CD8-positive, alpha-beta memory T cell (primary cell): Measurements from ENCODE around the gene NAGK. TPM values are rescaled to one million over a fixed set of nuclear protein-coding genes. Genes with fewer than 3 reads are reported as not detected.
A peak's percentile ranks its signal among the peaks of the same experiment; 100 is the strongest.
"Not testable (repeated sequence)": the region's sequence is repeated elsewhere in the genome, so short reads cannot be mapped to it uniquely, and the experiment has no call there.

Source experiments
- CTCF ChIA-PET: fragments of 350-600 bp; sonication (Branson Sonifier 250); formaldehyde crosslinking; loops from one replicate; lab custom pipeline; 2021; ENCODE audit warnings: antibody characterized with exemption; lab: Charles Lee
- POLR2A ChIA-PET: fragments of 350-600 bp; sonication (Branson Sonifier 250); formaldehyde crosslinking; loops from one replicate; lab custom pipeline; 2021; ENCODE audit warnings: antibody characterized with exemption; lab: Charles Lee
- DNase-seq, 5 donors: peaks; one replicate each; pipeline versions ENCODE4 v3.0.0 to v3.0.0-alpha.2; 2020 to 2022; ENCODE audit warnings: mixed read lengths in 1 of 5
- H3K27ac ChIP-seq: one replicate; pipeline ENCODE4 v1.7.0; 2013; ENCODE audit warnings: low read depth, mild to moderate bottlenecking, low read length, moderate library complexity
- H3K27me3 ChIP-seq: 2 replicates; pipeline ENCODE4 v1.7.0; 2013; ENCODE audit warnings: low read length, mild to moderate bottlenecking; ENCODE audit not compliant: insufficient read depth, poor library complexity, severe bottlenecking
- H3K36me3 ChIP-seq: 2 replicates; pipeline ENCODE4 v1.7.0; 2013; ENCODE audit warnings: mild to moderate bottlenecking, low read length, moderate library complexity; ENCODE audit not compliant: insufficient read depth
- H3K4me1 ChIP-seq: 2 replicates; pipeline ENCODE4 v1.7.0; 2013; ENCODE audit warnings: mild to moderate bottlenecking, low read length, moderate library complexity; ENCODE audit not compliant: insufficient read depth
- H3K4me3 ChIP-seq: 2 replicates; pipeline ENCODE4 v1.7.0; 2013; ENCODE audit warnings: mild to moderate bottlenecking, low read length
- H3K9me3 ChIP-seq: 2 replicates; pipeline ENCODE4 v1.7.0; 2013; ENCODE audit warnings: mild to moderate bottlenecking, low read length
- H3K27ac Mint-ChIP-seq, 8 donors: one replicate each; pipeline ENCODE4 v1.8.0; 2020 to 2021; ENCODE audit warnings: mixed read lengths in 8 of 8, mild to moderate bottlenecking in 6 of 8, inconsistent platforms in 3 of 8, moderate library complexity in 3 of 8
- H3K27me3 Mint-ChIP-seq, 2 donors: one replicate each; pipeline ENCODE4 v1.8.0; 2020 to 2021; ENCODE audit warnings: mixed read lengths in 2 of 2, mild to moderate bottlenecking in 1 of 2, moderate library complexity in 1 of 2
- H3K36me3 Mint-ChIP-seq, 3 donors: one replicate each; pipeline ENCODE4 v1.8.0; 2020 to 2021; ENCODE audit warnings: mixed read lengths in 3 of 3, inconsistent platforms in 1 of 3, mild to moderate bottlenecking in 1 of 3
- H3K4me1 Mint-ChIP-seq, 3 donors: one replicate each; pipeline ENCODE4 v1.8.0; 2020 to 2021; ENCODE audit warnings: mixed read lengths in 3 of 3, inconsistent platforms in 1 of 3, mild to moderate bottlenecking in 1 of 3
- H3K4me3 Mint-ChIP-seq, 7 donors: one replicate each; pipeline ENCODE4 v1.8.0; 2020 to 2021; ENCODE audit warnings: mixed read lengths in 7 of 7, mild to moderate bottlenecking in 6 of 7, moderate library complexity in 4 of 7, inconsistent platforms in 2 of 7
- H3K9me3 Mint-ChIP-seq, 5 donors: one replicate each; pipeline ENCODE4 v1.8.0; 2020 to 2022; ENCODE audit warnings: mixed read lengths in 5 of 5, mild to moderate bottlenecking in 3 of 5, moderate library complexity in 2 of 5, inconsistent platforms in 1 of 5
- polyA plus RNA-seq: library from polyadenylated mRNA; unstranded; fragments of 300-500 nt; fragmentation: Illumina TruSeq; gene quantifications from one replicate; pipeline ENCODE4 v1.2.3, GENCODE V29; 2021
- total RNA-seq, 2 experiments: library from RNA; stranded (reverse); gene quantifications; one replicate each; pipeline ENCODE4 v1.2.3, GENCODE V29; 2021

The NAGK gene
- total and polyA plus RNA-seq, 3 experiments from 2014 or later, result 69.2 to 77.2 (median 76.3) TPM

DNA sequence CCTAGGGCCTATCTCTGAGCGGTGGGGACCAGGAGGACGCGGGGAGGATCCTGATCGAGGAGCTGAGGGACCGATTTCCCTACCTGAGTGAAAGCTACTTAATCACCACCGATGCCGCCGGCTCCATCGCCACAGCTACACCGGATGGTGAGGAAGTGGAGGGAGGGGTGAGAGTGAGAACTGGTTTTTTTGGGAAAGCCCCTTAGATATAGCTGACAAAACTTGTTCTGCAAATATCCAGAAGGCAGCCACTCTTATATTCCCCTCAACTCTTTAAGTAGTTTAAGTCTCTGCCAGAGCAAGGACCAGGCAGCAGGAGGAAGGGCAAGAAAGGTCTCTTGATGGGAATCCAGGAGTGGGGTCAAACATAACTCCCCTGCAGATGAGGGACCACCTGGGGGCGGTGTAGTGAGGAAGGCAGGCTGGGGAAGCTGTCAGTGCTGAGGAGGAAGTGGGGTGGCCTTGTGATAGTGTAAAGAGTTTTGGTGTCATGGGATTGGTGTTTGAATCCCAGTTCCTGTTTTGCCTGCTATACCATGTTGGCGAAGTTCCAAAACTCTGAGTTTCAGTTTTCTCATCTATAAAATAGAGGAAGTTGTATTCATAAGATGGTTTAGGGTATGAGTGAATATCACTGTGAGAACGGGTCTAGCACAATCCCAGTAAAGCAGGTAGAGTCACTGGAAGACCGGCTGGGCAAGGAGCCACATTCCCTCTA, 3.4 kb downstream of the NAGK start:
- Mint-ChIP-seq H3K27ac (peak overlapping the region; percentile 85 to 100 (median 99)), H3K36me3 (peaks cover 8 to 68% (median 10%) of the 10 kb centered on the region in 3 donors), H3K4me1 (peaks cover 56 to 74% (median 69%) of the 10 kb centered on the region in 3 donors), H3K27me3 (peaks cover 0 to 3% of the 10 kb centered on the region in 2 donors), H3K9me3 (peaks cover 0 to 3% (median 0%) of the 10 kb centered on the region in 5 donors), H3K4me3 (peak overlapping the region; percentile 13 to 75 (median 61))
- no peaks in the 10 kb centered on the region for H3K9me3 ChIP-seq
- ChIA-PET CTCF (interaction anchor here (1.4 kb wide), 1 partner anchor 59 kb away, joined by 4 read pairs; no protein-coding TSS in a partner anchor), POLR2A (interaction anchor here (2.9 kb wide), 1 partner anchor 59 kb away, joined by 11 read pairs; the partner anchor contains the start of genes MCEE and MPHOSPH10)
- peaks cover 24% of the 10 kb centered on the region for H3K36me3 ChIP-seq
- no peaks in the 10 kb centered on the region for H3K27me3 ChIP-seq
- H3K27ac ChIP-seq, result no peak overlapping the region
- peaks cover 52% of the 10 kb centered on the region for H3K4me1 ChIP-seq
- peak overlapping the region; percentile 6 for H3K4me3 ChIP-seq
- DNase-seq, result peak; percentile 35 to 61 (median 52)

DNA sequence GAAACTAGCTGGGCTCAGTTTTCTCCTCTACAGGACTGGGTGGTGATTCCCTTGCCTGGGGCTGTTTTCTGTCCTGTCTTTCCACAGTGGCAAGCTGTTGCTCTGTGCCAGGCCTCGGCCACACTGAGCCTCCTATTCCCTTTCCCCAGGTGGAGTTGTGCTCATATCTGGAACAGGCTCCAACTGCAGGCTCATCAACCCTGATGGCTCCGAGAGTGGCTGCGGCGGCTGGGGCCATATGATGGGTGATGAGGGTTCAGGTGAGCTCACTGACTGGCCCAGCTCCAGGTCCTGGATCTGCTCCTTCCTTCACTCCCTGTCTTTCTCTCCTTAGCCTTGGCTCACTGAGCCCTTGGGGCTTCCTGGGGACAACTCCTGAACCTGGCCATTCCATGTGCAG, 4.0 kb downstream of the NAGK start:
- peaks cover 0 to 3% (median 0%) of the 10 kb centered on the region in 5 donors for H3K9me3 Mint-ChIP-seq

DNA sequence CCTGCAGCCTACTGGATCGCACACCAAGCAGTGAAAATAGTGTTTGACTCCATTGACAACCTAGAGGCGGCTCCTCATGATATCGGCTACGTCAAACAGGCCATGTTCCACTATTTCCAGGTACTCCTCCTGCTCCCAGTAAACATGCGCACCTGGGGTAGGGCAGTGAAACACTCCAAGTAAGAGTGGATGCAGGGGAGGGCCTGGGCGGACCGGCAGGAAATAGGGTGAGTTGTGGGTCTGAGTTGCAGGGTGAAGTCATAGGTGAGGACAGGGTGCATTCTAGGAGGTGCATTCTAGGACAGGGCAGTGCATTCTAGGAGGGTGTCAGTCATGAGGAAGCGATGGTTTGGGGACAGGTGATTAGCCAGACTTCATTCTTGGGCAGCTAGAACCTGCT, 5.0 kb downstream of the NAGK start:
- Mint-ChIP-seq H3K4me3 (no peak overlapping the region), H3K4me1 (peaks cover 47 to 58% (median 58%) of the 10 kb centered on the region in 3 donors), H3K27me3 (no peaks in the 10 kb centered on the region), H3K9me3 (no peaks in the 10 kb centered on the region), H3K27ac (peak overlapping the region in 6 of 8 donors; percentile 39 to 86 (median 72)), H3K36me3 (peaks cover 11 to 76% (median 11%) of the 10 kb centered on the region in 3 donors)
- H3K36me3 ChIP-seq, result peaks cover 30% of the 10 kb centered on the region
- ChIA-PET POLR2A (interaction anchor here (2.9 kb wide), 1 partner anchor 57 kb away, joined by 11 read pairs; the partner anchor contains the start of genes MCEE and MPHOSPH10), CTCF (no interaction called here)
- no peak overlapping the region for H3K27ac ChIP-seq
- no peaks in the 10 kb centered on the region for H3K27me3 ChIP-seq
- H3K4me3 ChIP-seq, result no peak overlapping the region
- no peak for DNase-seq
- no peaks in the 10 kb centered on the region for H3K9me3 ChIP-seq
- peaks cover 47% of the 10 kb centered on the region for H3K4me1 ChIP-seq

More for the DNA sequence above, 4.0 kb downstream of the NAGK start:
- H3K4me1 ChIP-seq, result peaks cover 51% of the 10 kb centered on the region
- no peak for DNase-seq
- H3K27me3 Mint-ChIP-seq, result peaks cover 0 to 3% of the 10 kb centered on the region in 2 donors
- H3K27ac ChIP-seq, result no peak overlapping the region
- POLR2A ChIA-PET, result interaction anchor here (2.9 kb wide), 1 partner anchor 58 kb away, joined by 11 read pairs; the partner anchor contains the start of genes MCEE and MPHOSPH10
- peak overlapping the region in 7 of 8 donors; percentile 39 to 100 (median 98) for H3K27ac Mint-ChIP-seq
- peaks cover 29% of the 10 kb centered on the region for H3K36me3 ChIP-seq
- no peaks in the 10 kb centered on the region for H3K27me3 ChIP-seq
- no peaks in the 10 kb centered on the region for H3K9me3 ChIP-seq
- CTCF ChIA-PET, result interaction anchor here (1.4 kb wide), 1 partner anchor 59 kb away, joined by 4 read pairs; no protein-coding TSS in a partner anchor
- H3K4me3 ChIP-seq, result peak overlapping the region; percentile 6
- H3K4me3 Mint-ChIP-seq, result peak overlapping the region in 3 of 7 donors; percentile 12 to 61 (median 46)
- peaks cover 10 to 75% (median 10%) of the 10 kb centered on the region in 3 donors for H3K36me3 Mint-ChIP-seq
- peaks cover 54 to 68% (median 64%) of the 10 kb centered on the region in 3 donors for H3K4me1 Mint-ChIP-seq

DNA sequence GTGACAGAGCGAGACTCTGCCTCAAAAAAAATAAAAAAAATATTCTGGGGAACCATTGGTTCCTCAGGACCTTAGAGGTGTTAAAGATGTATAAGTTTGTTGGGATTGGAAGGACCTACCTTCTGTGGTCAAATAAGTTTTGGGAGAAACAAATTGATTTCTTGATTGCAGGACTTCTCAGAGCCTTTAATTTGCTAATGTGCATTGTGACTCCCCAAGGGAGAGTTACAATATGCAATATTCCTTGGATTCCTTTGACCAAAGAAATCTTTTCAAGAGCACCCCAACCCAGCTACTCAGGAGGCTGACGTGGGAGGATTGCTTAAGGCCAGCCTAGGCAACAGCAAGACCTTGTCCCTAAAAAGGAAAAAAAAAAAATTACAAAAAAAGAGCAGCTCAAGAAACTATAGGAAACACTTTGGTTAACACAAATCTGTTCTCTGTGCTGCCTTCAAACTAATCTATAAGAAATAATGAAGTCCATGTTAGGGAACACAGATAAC, 6.5 kb downstream of the NAGK start:
- DNase-seq, result no peak
- H3K9me3 Mint-ChIP-seq, result no peaks in the 10 kb centered on the region
- Histone ChIP-seq H3K4me1 (peaks cover 35% of the 10 kb centered on the region), H3K27ac (no peak overlapping the region), H3K9me3 (no peaks in the 10 kb centered on the region), H3K36me3 (peaks cover 34% of the 10 kb centered on the region), H3K4me3 (no peak overlapping the region), H3K27me3 (no peaks in the 10 kb centered on the region)
- no peak overlapping the region for H3K4me3 Mint-ChIP-seq
- H3K27me3 Mint-ChIP-seq, result no peaks in the 10 kb centered on the region
- ChIA-PET CTCF (interaction anchor here (0.6 to 1.5 kb wide), 2 partner anchors 26 to 224 kb away, joined by 3 read pairs; no protein-coding TSS in a partner anchor), POLR2A (no interaction called here)
- peaks cover 15 to 78% (median 17%) of the 10 kb centered on the region in 3 donors for H3K36me3 Mint-ChIP-seq
- peak overlapping the region in 2 of 8 donors; percentile 11 to 17 for H3K27ac Mint-ChIP-seq
- peaks cover 37 to 44% (median 43%) of the 10 kb centered on the region in 3 donors for H3K4me1 Mint-ChIP-seq

DNA sequence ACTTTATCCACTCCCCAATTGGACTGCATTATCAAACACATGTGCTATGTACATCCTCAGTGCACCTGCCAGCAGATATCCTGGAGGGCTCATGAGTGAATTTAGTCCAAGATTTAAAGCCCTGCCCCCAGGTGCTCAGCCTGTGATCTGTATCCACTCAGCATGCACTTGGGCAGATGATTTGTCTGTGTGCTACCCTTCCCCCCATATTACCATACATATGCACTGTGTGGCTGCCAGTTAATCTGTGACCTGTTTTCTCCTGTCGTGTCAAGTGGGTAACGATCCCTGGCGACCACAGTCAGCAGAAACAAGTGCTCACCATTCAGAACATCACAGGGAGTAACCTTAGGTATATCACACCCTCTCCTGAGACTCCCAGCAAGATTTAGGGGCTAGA, 10.2 kb downstream of the NAGK start:
- no peak overlapping the region for H3K4me3 ChIP-seq
- ChIA-PET POLR2A (no interaction called here), CTCF (no interaction called here)
- peaks cover 31% of the 10 kb centered on the region for H3K36me3 ChIP-seq
- H3K4me1 ChIP-seq, result peaks cover 4% of the 10 kb centered on the region
- Mint-ChIP-seq H3K4me1 (peaks cover 11 to 18% (median 18%) of the 10 kb centered on the region in 3 donors), H3K27ac (peak overlapping the region in 2 of 8 donors; percentile 31 to 83), H3K27me3 (peaks cover 0 to 2% of the 10 kb centered on the region in 2 donors), H3K4me3 (no peak overlapping the region), H3K9me3 (no peaks in the 10 kb centered on the region), H3K36me3 (peaks cover 11 to 59% (median 16%) of the 10 kb centered on the region in 3 donors)
- H3K27me3 ChIP-seq, result no peaks in the 10 kb centered on the region
- no peak overlapping the region for H3K27ac ChIP-seq
- H3K9me3 ChIP-seq, result no peaks in the 10 kb centered on the region
- no peak for DNase-seq

GRCh38 chr2:71082402-71083252, 14.2 kb downstream of the NAGK start:
- peaks cover 12 to 28% of the 10 kb centered on the region in 2 donors for H3K27me3 Mint-ChIP-seq
- H3K27me3 ChIP-seq, result no peaks in the 10 kb centered on the region
- H3K4me1 Mint-ChIP-seq, result peaks cover 9 to 16% (median 11%) of the 10 kb centered on the region in 3 donors
- H3K27ac ChIP-seq, result no peak overlapping the region
- POLR2A ChIA-PET, result no interaction called here
- H3K9me3 ChIP-seq, result no peaks in the 10 kb centered on the region
- no peaks in the 10 kb centered on the region for H3K9me3 Mint-ChIP-seq
- no peaks in the 10 kb centered on the region for H3K4me1 ChIP-seq
- H3K27ac Mint-ChIP-seq, result peak overlapping the region in 6 of 8 donors; percentile 8 to 48 (median 25)
- peak overlapping the region in 5 of 7 donors; percentile 25 to 65 (median 34) for H3K4me3 Mint-ChIP-seq
- CTCF ChIA-PET, result interaction anchor here (0.6 kb wide), 1 partner anchor 1661 kb away, joined by 3 read pairs; no protein-coding TSS in a partner anchor
- peaks cover 4 to 24% (median 7%) of the 10 kb centered on the region in 3 donors for H3K36me3 Mint-ChIP-seq
- peaks cover 4% of the 10 kb centered on the region for H3K36me3 ChIP-seq
- peak in 1 of 5 donors; percentile 54 for DNase-seq
- no peak overlapping the region for H3K4me3 ChIP-seq

- POLR2A ChIA-PET, result not testable (repeated sequence)
Measured at GRCh38 chr2:71083297-71083696, 14.8 kb downstream of the NAGK start.

More at GRCh38 chr2:71083297-71083696, 14.8 kb downstream of the NAGK start:
- not testable (repeated sequence) for H3K4me3 Mint-ChIP-seq, H3K9me3 ChIP-seq, H3K27me3 ChIP-seq, DNase-seq, H3K27ac Mint-ChIP-seq, H3K4me1 ChIP-seq, H3K4me3 ChIP-seq, H3K27ac ChIP-seq, H3K36me3 ChIP-seq, H3K9me3 Mint-ChIP-seq
- Mint-ChIP-seq H3K4me1 (peaks cover 9 to 16% (median 11%) of the 10 kb centered on the region in 3 donors), H3K36me3 (peaks cover 4 to 17% (median 7%) of the 10 kb centered on the region in 3 donors), H3K27me3 (peaks cover 12 to 34% of the 10 kb centered on the region in 2 donors)
- CTCF ChIA-PET, result interaction anchor here (0.6 to 1.2 kb wide), 2 partner anchors 18 to 1662 kb away, joined by 3 read pairs; no protein-coding TSS in a partner anchor
